ENCODE data around the gene TNFSF12. TPM values are rescaled to one million over a fixed set of nuclear protein-coding genes. Genes with fewer than 3 reads are reported as not detected.

TNFSF12 gene
- total RNA-seq, 2 experiments from 2014 or later, result 13.3 to 14.4 TPM

GRCh38 chr17:7538050-7538449 is 10.8 kb upstream of the TNFSF12 start:
- ChIA-PET CTCF (interaction anchor here (0.9 to 1.2 kb wide), 2 partner anchors 22 to 23 kb away, joined by 3 to 5 read pairs; no protein-coding TSS in a partner anchor), POLR2A (no interaction called here)

GRCh38 chr17:7538891-7539545 is 9.8 kb upstream of the TNFSF12 start:
- ChIA-PET POLR2A (interaction anchor here (0.6 kb wide), 1 partner anchor 109 kb away, joined by 3 read pairs; no protein-coding TSS in a partner anchor), CTCF (interaction anchor here (1.2 kb wide), 1 partner anchor 21 kb away, joined by 3 read pairs; no protein-coding TSS in a partner anchor)

- POLR2A ChIA-PET, result no interaction called here
Measured at GRCh38 chr17:7541074-7541621, 7.7 kb upstream of the TNFSF12 start.

GRCh38 chr17:7544911-7545310 is 3.9 kb upstream of the TNFSF12 start:
- ChIA-PET POLR2A (no interaction called here), CTCF (interaction anchor here (2.2 kb wide), 1 partner anchor 16 kb away, joined by 5 read pairs; the partner anchor contains the start of gene SENP3)

More at GRCh38 chr17:7541074-7541621, 7.7 kb upstream of the TNFSF12 start:
- CTCF ChIA-PET, result interaction anchor here (0.6 kb wide), 1 partner anchor 84 kb away, joined by 3 read pairs; no protein-coding TSS in a partner anchor

GRCh38 chr17:7549401-7550055 is 670 bp downstream of the TNFSF12 start:
- ChIA-PET POLR2A (no interaction called here), CTCF (interaction anchor here (0.6 to 3.6 kb wide), 6 partner anchors 11 to 358 kb away, joined by 3 to 15 read pairs (median 4); partner anchors contain the start of gene ZBTB4)

- ChIA-PET POLR2A (no interaction called here), CTCF (interaction anchor here (1.1 to 3.6 kb wide), 5 partner anchors 10 to 136 kb away, joined by 3 to 15 read pairs (median 5); partner anchors contain the start of gene ZBTB4)
Measured at GRCh38 chr17:7550344-7550743, 1.5 kb downstream of the TNFSF12 start.

- ChIA-PET CTCF (interaction anchor here (1.6 to 3.6 kb wide), 3 partner anchors 9 to 28 kb away, joined by 4 to 15 read pairs (median 10); partner anchors contain the start of gene SENP3), POLR2A (interaction anchor here (0.6 kb wide), 1 partner anchor 19 kb away, joined by 3 read pairs; no protein-coding TSS in a partner anchor)
Measured at GRCh38 chr17:7551396-7551795, 2.5 kb downstream of the TNFSF12 start.

- ChIA-PET POLR2A (interaction anchor here (0.6 to 1.0 kb wide), 4 partner anchors 8 to 146 kb away, joined by 3 to 10 read pairs (median 4); no protein-coding TSS in a partner anchor), CTCF (interaction anchor here (0.7 to 1.7 kb wide), 9 partner anchors 8 to 583 kb away, joined by 3 to 10 read pairs (median 4); partner anchors contain the start of gene SENP3)
Measured at GRCh38 chr17:7552621-7553051, 3.8 kb downstream of the TNFSF12 start.

GRCh38 chr17:7553356-7553755 is 4.5 kb downstream of the TNFSF12 start:
- POLR2A ChIA-PET, result no interaction called here
- CTCF ChIA-PET, result interaction anchor here (0.7 to 1.7 kb wide), 6 partner anchors 29 to 116 kb away, joined by 3 to 7 read pairs (median 4); partner anchors contain the start of gene MPDU1

- ChIA-PET CTCF (interaction anchor here (0.6 kb wide), 1 partner anchor 56 kb away, joined by 3 read pairs; no protein-coding TSS in a partner anchor), POLR2A (no interaction called here)
Measured at GRCh38 chr17:7555320-7555948, 6.6 kb downstream of the TNFSF12 start.

GRCh38 chr17:7556627-7557026 is 7.8 kb downstream of the TNFSF12 start:
- POLR2A ChIA-PET, result interaction anchor here (0.6 kb wide), 1 partner anchor 10 kb away, joined by 4 read pairs; no protein-coding TSS in a partner anchor
- CTCF ChIA-PET, result interaction anchor here (1.3 to 2.9 kb wide), 3 partner anchors 31 to 260 kb away, joined by 3 to 7 read pairs (median 4); no protein-coding TSS in a partner anchor

- POLR2A ChIA-PET, result no interaction called here
- CTCF ChIA-PET, result interaction anchor here (1.3 to 2.9 kb wide), 4 partner anchors 32 to 261 kb away, joined by 3 to 7 read pairs (median 4); partner anchors contain the start of gene FXR2
Measured at GRCh38 chr17:7557147-7557764, 8.4 kb downstream of the TNFSF12 start.

- ChIA-PET POLR2A (no interaction called here), CTCF (interaction anchor here (0.8 to 2.9 kb wide), 7 partner anchors 22 to 262 kb away, joined by 3 to 7 read pairs (median 3); partner anchors contain the start of genes CD68 and FXR2)
Measured at GRCh38 chr17:7557775-7558543, 9.1 kb downstream of the TNFSF12 start.

GRCh38 chr17:7558544-7559319 is 9.9 kb downstream of the TNFSF12 start, which contains the start of gene TNFSF13:
TNFSF13 (plus strand) TSS chr17:7558750; CDS start chr17:7559040, 290 bp downstream.
- ChIA-PET POLR2A (no interaction called here), CTCF (interaction anchor here (0.8 to 2.9 kb wide), 5 partner anchors 21 to 122 kb away, joined by 3 to 7 read pairs (median 3); partner anchors contain the start of genes CD68 and FXR2)

GRCh38 chr17:7559320-7560171 is 10.7 kb downstream of the TNFSF12 start:
- CTCF ChIA-PET, result interaction anchor here (0.9 to 3.1 kb wide), 25 partner anchors 7 to 295 kb away, joined by 3 to 36 read pairs (median 8); partner anchors contain the start of genes ACAP1, CD68, NEURL4 and POLR2A
- POLR2A ChIA-PET, result no interaction called here

All from activated CD8-positive, alpha-beta memory T cell treated with anti-CD3 and anti-CD28 coated beads for 36 hours (primary cell).